Liver (tissue), 3 donors: Measurements from ENCODE around the gene CDH19.

Source experiments
- FOXA1 ChIP-seq: IDR thresholded peaks from 2 replicates; pipeline ENCODE4 v1.6.1; 2016; ENCODE audit warnings: antibody characterized with exemption
- JUND ChIP-seq, 2 donors: IDR thresholded peaks; 2 replicates each; pipeline ENCODE4 v1.6.1; 2016; ENCODE audit warnings: antibody characterized with exemption in 2 of 2
- RAD21 ChIP-seq, 2 donors: IDR thresholded peaks; 2 replicates each; pipeline ENCODE4 v1.6.1; 2016; ENCODE audit warnings: antibody characterized with exemption in 2 of 2, mild to moderate bottlenecking in 2 of 2
- TF ChIP-seq, protein P1 (sequence below): fragments of 150-350 bp; IDR thresholded peaks from 2 replicates; pipeline ENCODE4 v1.5.1; 2017; ENCODE audit warnings: improper control_type of control experiment, low read depth, low read length; ENCODE audit not compliant: missing input control
- donor health status: healthy.
- donor health status: healthy.

DNA sequence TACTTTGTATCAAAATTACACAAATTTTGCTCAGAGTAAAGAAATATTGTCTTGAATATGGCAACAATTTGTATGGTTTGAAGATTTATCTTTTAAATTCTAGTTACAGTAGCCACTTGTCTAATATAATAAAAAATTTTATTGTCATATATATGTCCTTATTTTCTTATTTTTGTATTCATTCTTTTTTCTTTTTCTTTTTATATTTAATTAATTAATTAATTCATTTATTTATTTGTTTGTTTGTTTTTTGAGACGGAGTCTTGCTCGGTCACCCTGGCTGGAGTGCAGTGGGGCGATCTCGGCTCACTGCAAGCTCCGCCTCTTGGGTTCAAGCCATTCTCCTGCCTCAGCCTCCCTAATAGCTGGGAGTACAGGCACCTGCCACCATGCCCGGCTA, 3.7 kb upstream of the CDH19 start:
- TF ChIP-seq FOXA1 (no peak), JUND (IDR thresholded peaks at IDR 0.05) (no peak), RAD21 (IDR thresholded peaks at IDR 0.05) (no peak)
- TF ChIP-seq, protein P1, sequence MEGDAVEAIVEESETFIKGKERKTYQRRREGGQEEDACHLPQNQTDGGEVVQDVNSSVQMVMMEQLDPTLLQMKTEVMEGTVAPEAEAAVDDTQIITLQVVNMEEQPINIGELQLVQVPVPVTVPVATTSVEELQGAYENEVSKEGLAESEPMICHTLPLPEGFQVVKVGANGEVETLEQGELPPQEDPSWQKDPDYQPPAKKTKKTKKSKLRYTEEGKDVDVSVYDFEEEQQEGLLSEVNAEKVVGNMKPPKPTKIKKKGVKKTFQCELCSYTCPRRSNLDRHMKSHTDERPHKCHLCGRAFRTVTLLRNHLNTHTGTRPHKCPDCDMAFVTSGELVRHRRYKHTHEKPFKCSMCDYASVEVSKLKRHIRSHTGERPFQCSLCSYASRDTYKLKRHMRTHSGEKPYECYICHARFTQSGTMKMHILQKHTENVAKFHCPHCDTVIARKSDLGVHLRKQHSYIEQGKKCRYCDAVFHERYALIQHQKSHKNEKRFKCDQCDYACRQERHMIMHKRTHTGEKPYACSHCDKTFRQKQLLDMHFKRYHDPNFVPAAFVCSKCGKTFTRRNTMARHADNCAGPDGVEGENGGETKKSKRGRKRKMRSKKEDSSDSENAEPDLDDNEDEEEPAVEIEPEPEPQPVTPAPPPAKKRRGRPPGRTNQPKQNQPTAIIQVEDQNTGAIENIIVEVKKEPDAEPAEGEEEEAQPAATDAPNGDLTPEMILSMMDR = no peak
